ENCODE measurements around the gene RIMKLB.
A peak's percentile ranks its signal among the peaks of the same experiment; 100 is the strongest.

Gene RIMKLB

DNA sequence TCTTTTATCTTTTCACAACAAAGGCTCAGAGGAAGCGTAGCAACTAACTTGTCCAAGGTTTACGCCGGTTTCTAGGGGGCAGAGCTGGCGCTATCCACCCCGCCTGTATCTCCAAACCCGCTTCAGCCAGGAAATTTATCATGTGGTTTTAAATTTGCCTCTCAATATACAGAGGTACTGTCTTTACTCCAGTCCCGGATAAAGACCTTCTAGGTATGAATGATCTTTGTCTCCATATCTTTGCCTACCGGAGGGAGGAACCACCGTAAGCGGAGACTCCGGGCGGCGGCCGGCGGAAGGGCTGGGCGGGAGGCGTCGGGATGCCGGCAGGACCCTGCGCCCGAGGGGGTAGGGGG lies 693 bp upstream of the RIMKLB start:
- TF ChIP-seq CTCF (IDR thresholded peaks at IDR 0.05; ENCODE audit: borderline replicate concordance, control extremely low read depth, extremely low read depth, insufficient read depth, missing control alignments) = no peak
- DNase-seq (ENCODE audit: low spot score) = no peak
- in situ Hi-C loops (cut with MboI; ENCODE audit: low sequenced_read_pairs, unreplicated experiment) = no loop called here

DNA sequence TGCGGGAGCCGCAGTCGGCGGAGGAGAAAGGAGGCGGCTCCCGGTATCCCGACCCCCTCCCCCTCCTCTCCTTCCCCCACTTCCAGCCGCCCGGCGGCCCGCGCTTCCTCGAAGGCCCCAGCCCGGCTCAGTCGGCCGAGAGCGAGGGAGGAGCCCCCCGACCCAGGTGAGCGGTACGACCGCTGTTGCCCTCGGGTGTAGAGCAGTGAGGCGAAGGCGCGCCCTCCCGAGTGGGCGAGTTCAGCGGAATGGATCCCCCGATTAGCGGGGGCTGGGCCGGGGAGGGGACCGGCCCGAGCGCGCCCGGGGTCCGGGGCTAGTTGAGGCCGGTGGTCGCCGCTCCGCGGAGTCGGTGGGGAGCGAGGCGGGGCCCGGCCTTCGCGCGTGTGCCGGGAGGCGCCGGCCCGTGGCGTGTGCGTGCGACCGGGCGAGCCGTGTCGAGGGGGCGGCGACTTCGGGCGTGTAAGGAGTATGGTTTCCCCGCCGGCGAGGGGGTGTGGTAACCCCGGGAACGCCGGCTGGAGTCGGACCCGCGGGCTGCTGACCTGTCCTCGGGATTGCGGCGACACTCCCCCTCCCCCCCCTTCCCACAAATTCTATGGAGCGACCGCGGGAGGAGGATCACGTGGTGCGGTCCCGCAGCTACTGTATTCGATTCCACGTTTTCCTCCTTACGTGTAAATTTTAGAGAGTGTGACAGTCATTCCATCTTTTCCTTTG lies 501 bp downstream of the RIMKLB start:
- peak; percentile 72 for DNase-seq (ENCODE audit: low spot score)

GRCh38 chr12:8698879-8699278 lies 1.1 kb downstream of the RIMKLB start:
- in situ Hi-C loops (cut with MboI; ENCODE audit: low sequenced_read_pairs, unreplicated experiment) = no loop called here
- TF ChIP-seq CTCF (IDR thresholded peaks at IDR 0.05; ENCODE audit: borderline replicate concordance, control extremely low read depth, extremely low read depth, insufficient read depth, missing control alignments) = no peak
- no peak for DNase-seq (ENCODE audit: low spot score)

More for the DNA sequence above, 501 bp downstream of the RIMKLB start:
- in situ Hi-C loops (cut with MboI; ENCODE audit: low sequenced_read_pairs, unreplicated experiment) = no loop called here
- no peak for TF ChIP-seq CTCF (IDR thresholded peaks at IDR 0.05; ENCODE audit: borderline replicate concordance, control extremely low read depth, extremely low read depth, insufficient read depth, missing control alignments)

DNA sequence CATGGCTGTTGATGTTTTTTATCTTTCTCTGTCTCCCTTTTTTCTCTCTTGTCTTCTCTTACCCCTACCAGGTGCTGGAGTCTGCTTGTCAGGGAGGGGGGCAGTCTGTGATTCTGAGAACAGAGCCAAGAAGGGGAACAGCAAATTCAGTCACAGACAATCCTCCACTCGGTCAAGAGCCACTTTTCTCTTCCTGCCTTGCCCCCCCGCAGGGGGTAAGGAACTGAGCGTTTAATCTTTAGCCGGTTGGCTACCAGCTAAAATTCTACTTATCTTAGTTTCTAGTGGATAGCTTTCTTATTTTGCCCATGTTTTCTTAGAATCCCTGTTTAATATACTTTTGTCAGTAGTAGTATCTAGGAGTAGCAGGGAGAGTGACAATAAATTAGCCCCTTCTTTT lies 1.9 kb downstream of the RIMKLB start:
- in situ Hi-C loops (cut with MboI; ENCODE audit: low sequenced_read_pairs, unreplicated experiment) = no loop called here
- DNase-seq (ENCODE audit: low spot score) = no peak
- no peak for TF ChIP-seq CTCF (IDR thresholded peaks at IDR 0.05; ENCODE audit: borderline replicate concordance, control extremely low read depth, extremely low read depth, insufficient read depth, missing control alignments)

GRCh38 chr12:8701046-8701660 lies 3.4 kb downstream of the RIMKLB start:
- in situ Hi-C loops (cut with MboI; ENCODE audit: low sequenced_read_pairs, unreplicated experiment) = no loop called here
- DNase-seq (ENCODE audit: low spot score) = no peak
- no peak for TF ChIP-seq CTCF (IDR thresholded peaks at IDR 0.05; ENCODE audit: borderline replicate concordance, control extremely low read depth, extremely low read depth, insufficient read depth, missing control alignments)

DNA sequence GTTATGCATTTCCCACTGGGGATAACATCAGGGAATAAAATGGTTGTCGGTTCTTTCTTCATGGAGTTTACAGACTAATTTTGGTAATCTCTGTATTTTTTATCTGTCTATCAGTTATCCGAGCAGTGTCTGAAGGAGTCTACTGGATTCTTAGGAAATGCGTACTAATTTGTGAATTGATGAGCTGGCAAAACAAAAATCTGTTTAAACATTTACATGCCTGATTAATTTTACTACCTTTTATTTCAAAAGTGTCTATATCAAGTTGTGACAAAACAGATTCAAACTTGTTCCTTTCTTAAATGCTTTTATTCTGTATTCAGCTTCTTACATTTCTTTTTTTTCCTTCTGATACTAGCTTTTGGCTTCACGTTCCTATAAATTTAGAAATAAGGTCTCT lies 4.4 kb downstream of the RIMKLB start:
- in situ Hi-C loops (cut with MboI; ENCODE audit: low sequenced_read_pairs, unreplicated experiment) = no loop called here
- no peak for DNase-seq (ENCODE audit: low spot score)
- TF ChIP-seq CTCF (IDR thresholded peaks at IDR 0.05; ENCODE audit: borderline replicate concordance, control extremely low read depth, extremely low read depth, insufficient read depth, missing control alignments) = no peak

Measured in GM13976 (cell line).